ENCODE measurements around the gene QRICH1. TPM values are rescaled to one million over a fixed set of nuclear protein-coding genes. Genes with fewer than 3 reads are reported as not detected.

QRICH1 gene
- total and polyA plus RNA-seq, 10 of the 15 experiments (the other 5 are each of a cell fraction or from before 2014, with no cell fraction given), result 22.2 to 116 (median 81.4) TPM

DNA sequence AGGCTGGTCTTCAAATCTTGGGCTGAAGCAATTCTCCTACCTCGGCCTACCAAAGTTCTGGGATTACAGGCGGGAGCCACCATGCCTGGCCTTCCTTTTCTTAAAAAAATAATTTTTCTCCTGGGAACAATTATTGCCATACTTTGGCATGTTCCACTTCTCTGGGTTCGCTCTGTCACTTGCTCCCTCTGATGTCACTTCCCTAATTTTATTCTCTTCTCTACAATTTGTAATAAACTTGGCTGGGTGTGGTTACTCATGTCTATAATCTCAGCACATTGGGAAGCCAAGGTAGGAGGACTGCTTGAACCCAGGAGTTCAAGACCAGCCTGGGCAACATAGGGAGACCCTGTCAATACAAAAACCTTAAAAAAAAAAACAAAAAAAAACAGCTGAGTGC, 58.6 kb downstream of the QRICH1 start:
- ChIA-PET POLR2A (no interaction called here), RAD21 (ENCODE audit: unreplicated experiment) (no interaction called here), SMC1A (ENCODE audit: uncharacterized antibody, unreplicated experiment) (no interaction called here), CTCF (interaction anchor here (1.1 to 2.0 kb wide), 2 partner anchors 13 to 28 kb away, joined by 3 to 7 read pairs; partner anchors contain the start of genes NDUFAF3 and WDR6)
- WGBS (ENCODE audit: insufficient coverage, insufficient replicate concordance, low lambda C conversion rate, missing lambda C conversion rate), result 100% methylated on average over 3 of the region's 3 CpGs
- H4K20me1 ChIP-seq (ENCODE audit: control insufficient read depth, insufficient read depth), result no peaks in the 10 kb centered on the region
- BruUV-seq (replicated peaks), result no TSS peak
- no peak overlapping the region for H3K4me2 ChIP-seq (ENCODE audit: control insufficient read depth, insufficient read depth)
- no peak for DNase-seq (ENCODE audit: low read depth, low spot score)
- ATAC-seq, result no peak
- H3K27me3 ChIP-seq (replicated peaks in 1 of 2; ENCODE audit: control insufficient read depth in 2 of 2, insufficient read depth in 2 of 2, low read length in 1 of 2), result no peaks in the 10 kb centered on the region
- H3K4me1 ChIP-seq (ENCODE audit: control insufficient read depth, insufficient read depth, low read length), result no peaks in the 10 kb centered on the region
- H3K4me3 ChIP-seq, result no peak overlapping the region
- no peaks in the 10 kb centered on the region for H3K9me3 ChIP-seq (replicated peaks; ENCODE audit: control insufficient read depth, insufficient read depth, low read length)
- H3K27ac ChIP-seq (ENCODE audit: control insufficient read depth, insufficient read depth), result no peak overlapping the region
- H3K9ac ChIP-seq (ENCODE audit: control insufficient read depth, insufficient read depth, low read length), result no peak overlapping the region
- H3K79me2 ChIP-seq (ENCODE audit: control insufficient read depth, insufficient read depth, low read length), result no peaks in the 10 kb centered on the region
- no peak for FAIRE-seq
- H2AFZ ChIP-seq (ENCODE audit: control insufficient read depth, low read depth, low read length), result no peak overlapping the region
- intact Hi-C loops (cut with micrococcal nuclease; ENCODE audit: unreplicated experiment) (no loop called here), in situ Hi-C loops (cut with MboI) (no loop called here)
- H3K36me3 ChIP-seq (ENCODE audit: control insufficient read depth in 2 of 2, insufficient read depth in 2 of 2, low read length in 1 of 2), result peaks cover 18 to 32% of the 10 kb centered on the region in 2 experiments
- TF ChIP-seq, protein P1, sequence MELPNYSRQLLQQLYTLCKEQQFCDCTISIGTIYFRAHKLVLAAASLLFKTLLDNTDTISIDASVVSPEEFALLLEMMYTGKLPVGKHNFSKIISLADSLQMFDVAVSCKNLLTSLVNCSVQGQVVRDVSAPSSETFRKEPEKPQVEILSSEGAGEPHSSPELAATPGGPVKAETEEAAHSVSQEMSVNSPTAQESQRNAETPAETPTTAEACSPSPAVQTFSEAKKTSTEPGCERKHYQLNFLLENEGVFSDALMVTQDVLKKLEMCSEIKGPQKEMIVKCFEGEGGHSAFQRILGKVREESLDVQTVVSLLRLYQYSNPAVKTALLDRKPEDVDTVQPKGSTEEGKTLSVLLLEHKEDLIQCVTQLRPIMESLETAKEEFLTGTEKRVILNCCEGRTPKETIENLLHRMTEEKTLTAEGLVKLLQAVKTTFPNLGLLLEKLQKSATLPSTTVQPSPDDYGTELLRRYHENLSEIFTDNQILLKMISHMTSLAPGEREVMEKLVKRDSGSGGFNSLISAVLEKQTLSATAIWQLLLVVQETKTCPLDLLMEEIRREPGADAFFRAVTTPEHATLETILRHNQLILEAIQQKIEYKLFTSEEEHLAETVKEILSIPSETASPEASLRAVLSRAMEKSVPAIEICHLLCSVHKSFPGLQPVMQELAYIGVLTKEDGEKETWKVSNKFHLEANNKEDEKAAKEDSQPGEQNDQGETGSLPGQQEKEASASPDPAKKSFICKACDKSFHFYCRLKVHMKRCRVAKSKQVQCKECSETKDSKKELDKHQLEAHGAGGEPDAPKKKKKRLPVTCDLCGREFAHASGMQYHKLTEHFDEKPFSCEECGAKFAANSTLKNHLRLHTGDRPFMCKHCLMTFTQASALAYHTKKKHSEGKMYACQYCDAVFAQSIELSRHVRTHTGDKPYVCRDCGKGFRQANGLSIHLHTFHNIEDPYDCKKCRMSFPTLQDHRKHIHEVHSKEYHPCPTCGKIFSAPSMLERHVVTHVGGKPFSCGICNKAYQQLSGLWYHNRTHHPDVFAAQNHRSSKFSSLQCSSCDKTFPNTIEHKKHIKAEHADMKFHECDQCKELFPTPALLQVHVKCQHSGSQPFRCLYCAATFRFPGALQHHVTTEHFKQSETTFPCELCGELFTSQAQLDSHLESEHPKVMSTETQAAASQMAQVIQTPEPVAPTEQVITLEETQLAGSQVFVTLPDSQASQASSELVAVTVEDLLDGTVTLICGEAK (IDR thresholded peaks at IDR 0.05; ENCODE audit: borderline replicate concordance), result no peak
- TF ChIP-seq DPF2 (IDR thresholded peaks at IDR 0.05), result no peak
- TF ChIP-seq CHD4 (IDR thresholded peaks at IDR 0.05), result no peak
- no peak for TF ChIP-seq TCF7 (IDR thresholded peaks at IDR 0.05; ENCODE audit: borderline replicate concordance)
- TF ChIP-seq BACH1 (IDR thresholded peaks at IDR 0.05; ENCODE audit: borderline replicate concordance), result no peak
- TF ChIP-seq, protein P2, sequence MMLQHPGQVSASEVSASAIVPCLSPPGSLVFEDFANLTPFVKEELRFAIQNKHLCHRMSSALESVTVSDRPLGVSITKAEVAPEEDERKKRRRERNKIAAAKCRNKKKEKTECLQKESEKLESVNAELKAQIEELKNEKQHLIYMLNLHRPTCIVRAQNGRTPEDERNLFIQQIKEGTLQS (IDR thresholded peaks at IDR 0.05; ENCODE audit: borderline replicate concordance, extremely low read depth, low read depth, low read length), result no peak
- TF ChIP-seq, protein P3, sequence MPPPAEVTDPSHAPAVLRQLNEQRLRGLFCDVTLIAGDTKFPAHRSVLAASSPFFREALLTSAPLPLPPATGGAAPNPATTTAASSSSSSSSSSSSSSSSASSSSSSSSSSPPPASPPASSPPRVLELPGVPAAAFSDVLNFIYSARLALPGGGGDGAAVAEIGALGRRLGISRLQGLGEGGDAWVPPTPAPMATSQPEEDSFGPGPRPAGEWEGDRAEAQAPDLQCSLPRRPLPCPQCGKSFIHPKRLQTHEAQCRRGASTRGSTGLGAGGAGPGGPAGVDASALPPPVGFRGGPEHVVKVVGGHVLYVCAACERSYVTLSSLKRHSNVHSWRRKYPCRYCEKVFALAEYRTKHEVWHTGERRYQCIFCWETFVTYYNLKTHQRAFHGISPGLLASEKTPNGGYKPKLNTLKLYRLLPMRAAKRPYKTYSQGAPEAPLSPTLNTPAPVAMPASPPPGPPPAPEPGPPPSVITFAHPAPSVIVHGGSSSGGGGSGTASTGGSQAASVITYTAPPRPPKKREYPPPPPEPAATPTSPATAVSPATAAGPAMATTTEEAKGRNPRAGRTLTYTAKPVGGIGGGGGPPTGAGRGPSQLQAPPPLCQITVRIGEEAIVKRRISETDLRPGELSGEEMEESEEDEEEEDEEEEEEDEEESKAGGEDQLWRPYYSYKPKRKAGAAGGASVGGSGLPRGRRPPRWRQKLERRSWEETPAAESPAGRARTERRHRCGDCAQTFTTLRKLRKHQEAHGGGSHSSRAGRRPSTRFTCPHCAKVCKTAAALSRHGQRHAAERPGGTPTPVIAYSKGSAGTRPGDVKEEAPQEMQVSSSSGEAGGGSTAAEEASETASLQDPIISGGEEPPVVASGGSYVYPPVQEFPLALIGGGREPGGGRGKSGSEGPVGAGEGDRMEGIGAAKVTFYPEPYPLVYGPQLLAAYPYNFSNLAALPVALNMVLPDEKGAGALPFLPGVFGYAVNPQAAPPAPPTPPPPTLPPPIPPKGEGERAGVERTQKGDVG (CRISPR knock-in tag; IDR thresholded peaks at IDR 0.05), result no peak
- no peak for TF ChIP-seq POU2F2 (IDR thresholded peaks at IDR 0.05; ENCODE audit: borderline replicate concordance, low read depth, low read length)
- no peak for TF ChIP-seq CHD2 (IDR thresholded peaks at IDR 0.05; ENCODE audit: borderline replicate concordance, low read depth, low read length)
- TF ChIP-seq, protein P4, sequence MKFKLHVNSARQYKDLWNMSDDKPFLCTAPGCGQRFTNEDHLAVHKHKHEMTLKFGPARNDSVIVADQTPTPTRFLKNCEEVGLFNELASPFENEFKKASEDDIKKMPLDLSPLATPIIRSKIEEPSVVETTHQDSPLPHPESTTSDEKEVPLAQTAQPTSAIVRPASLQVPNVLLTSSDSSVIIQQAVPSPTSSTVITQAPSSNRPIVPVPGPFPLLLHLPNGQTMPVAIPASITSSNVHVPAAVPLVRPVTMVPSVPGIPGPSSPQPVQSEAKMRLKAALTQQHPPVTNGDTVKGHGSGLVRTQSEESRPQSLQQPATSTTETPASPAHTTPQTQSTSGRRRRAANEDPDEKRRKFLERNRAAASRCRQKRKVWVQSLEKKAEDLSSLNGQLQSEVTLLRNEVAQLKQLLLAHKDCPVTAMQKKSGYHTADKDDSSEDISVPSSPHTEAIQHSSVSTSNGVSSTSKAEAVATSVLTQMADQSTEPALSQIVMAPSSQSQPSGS (IDR thresholded peaks at IDR 0.05; ENCODE audit: low read length), result no peak
- TF ChIP-seq, protein P5, sequence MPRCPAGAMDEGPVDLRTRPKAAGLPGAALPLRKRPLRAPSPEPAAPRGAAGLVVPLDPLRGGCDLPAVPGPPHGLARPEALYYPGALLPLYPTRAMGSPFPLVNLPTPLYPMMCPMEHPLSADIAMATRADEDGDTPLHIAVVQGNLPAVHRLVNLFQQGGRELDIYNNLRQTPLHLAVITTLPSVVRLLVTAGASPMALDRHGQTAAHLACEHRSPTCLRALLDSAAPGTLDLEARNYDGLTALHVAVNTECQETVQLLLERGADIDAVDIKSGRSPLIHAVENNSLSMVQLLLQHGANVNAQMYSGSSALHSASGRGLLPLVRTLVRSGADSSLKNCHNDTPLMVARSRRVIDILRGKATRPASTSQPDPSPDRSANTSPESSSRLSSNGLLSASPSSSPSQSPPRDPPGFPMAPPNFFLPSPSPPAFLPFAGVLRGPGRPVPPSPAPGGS (IDR thresholded peaks at IDR 0.05; ENCODE audit: borderline replicate concordance, insufficient read depth, low read depth, low read length, poor library complexity, severe bottlenecking), result no peak
- TF ChIP-seq RELA (IDR thresholded peaks at IDR 0.05; ENCODE audit: borderline replicate concordance, partially characterized antibody), result no peak
